Stimulated activated CD4-positive, alpha-beta T cell treated with anti-CD3 and anti-CD28 coated beads, Interleukin-12 subunit alpha, Interleukin-12 subunit beta, amount 100 ng/mL, for 4 hours (primary cell): ENCODE results near the gene C11orf58.
A peak's percentile ranks its signal among the peaks of the same experiment; 100 is the strongest.

Experiments
- DNase-seq: peaks from one replicate; pipeline ENCODE4 v3.0.0-alpha.2; 2020

Gene C11orf58

DNA sequence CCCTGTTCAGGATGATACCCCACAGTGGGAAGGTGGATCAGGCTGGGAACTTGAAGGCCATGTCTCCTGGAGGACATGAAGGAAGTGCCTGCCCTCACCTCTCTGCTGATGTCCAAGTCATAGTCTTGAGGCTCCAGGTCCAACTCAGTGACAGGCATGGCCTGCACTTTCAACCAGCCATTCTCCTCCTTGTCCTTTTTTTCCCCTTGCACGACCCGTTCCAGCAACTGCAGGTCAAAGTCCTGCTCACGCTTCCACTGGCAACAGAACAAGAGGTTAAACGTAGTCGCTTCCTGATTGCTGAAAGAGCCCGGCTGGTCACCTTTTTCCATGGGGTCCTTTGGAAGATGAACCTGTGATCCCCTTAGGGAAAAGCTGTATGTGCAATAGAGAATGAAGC lies 47.7 kb downstream of the C11orf58 start:
- DNase-seq: no peak

GRCh38 chr11:16787035-16787742 lies 48.7 kb downstream of the C11orf58 start:
- DNase-seq: no peak

DNA sequence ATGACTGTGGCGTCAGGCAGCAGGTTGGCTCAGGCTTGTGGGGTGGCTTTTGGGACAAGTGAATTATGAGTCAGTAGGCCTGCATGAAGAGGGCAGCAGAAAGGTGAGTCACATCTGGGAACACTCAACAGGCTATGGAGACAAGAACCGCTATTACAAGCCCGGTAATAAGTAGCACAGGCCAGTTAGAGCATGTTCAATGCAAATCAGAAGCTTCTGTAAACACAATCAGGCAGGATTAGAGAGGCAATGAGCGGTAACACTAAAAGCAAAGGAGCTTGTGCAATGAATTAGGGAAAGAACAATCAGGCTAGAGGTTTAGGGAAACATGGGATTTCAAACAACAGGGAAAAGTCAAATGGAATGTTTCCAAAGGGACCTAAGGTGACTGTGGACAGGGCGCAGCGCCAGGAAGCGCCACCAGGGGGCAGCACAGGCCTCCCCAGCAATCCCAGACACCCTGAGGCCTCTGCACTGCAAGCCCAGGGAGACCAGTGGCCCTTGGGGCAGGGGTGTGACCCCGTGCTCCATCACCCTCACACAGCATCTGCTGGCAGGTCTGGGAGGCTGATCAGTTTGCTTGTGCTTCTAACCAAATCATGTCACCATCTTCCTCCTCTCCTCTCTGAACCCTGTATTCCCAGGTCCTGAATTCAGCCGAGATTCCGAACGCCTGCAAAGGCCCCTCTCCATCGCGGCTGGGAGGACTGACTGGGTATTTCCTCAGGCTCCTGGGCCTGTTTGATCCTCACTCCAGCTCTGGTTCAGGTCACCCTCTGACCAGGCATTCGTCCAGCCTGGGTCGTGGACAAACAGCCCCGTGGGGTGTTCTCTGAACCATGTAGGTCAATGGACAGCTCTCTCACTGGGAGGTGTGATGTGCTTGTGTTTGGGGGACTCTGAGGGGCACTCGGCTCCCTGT lies 50.0 kb downstream of the C11orf58 start:
- peak; percentile 55 for DNase-seq

GRCh38 chr11:16789063-16789420 lies 50.6 kb downstream of the C11orf58 start:
- no peak for DNase-seq

GRCh38 chr11:16789560-16790485 lies 51.4 kb downstream of the C11orf58 start:
- DNase-seq: no peak

- DNase-seq: no peak
Measured at GRCh38 chr11:16790486-16791190, 52.2 kb downstream of the C11orf58 start.

- no peak for DNase-seq
Measured at GRCh38 chr11:16791191-16791961, 52.9 kb downstream of the C11orf58 start.

GRCh38 chr11:16792426-16792825 lies 54.0 kb downstream of the C11orf58 start:
- no peak for DNase-seq

GRCh38 chr11:16793009-16793408 lies 54.6 kb downstream of the C11orf58 start:
- no peak for DNase-seq

GRCh38 chr11:16793511-16793910 lies 55.1 kb downstream of the C11orf58 start:
- no peak for DNase-seq

DNA sequence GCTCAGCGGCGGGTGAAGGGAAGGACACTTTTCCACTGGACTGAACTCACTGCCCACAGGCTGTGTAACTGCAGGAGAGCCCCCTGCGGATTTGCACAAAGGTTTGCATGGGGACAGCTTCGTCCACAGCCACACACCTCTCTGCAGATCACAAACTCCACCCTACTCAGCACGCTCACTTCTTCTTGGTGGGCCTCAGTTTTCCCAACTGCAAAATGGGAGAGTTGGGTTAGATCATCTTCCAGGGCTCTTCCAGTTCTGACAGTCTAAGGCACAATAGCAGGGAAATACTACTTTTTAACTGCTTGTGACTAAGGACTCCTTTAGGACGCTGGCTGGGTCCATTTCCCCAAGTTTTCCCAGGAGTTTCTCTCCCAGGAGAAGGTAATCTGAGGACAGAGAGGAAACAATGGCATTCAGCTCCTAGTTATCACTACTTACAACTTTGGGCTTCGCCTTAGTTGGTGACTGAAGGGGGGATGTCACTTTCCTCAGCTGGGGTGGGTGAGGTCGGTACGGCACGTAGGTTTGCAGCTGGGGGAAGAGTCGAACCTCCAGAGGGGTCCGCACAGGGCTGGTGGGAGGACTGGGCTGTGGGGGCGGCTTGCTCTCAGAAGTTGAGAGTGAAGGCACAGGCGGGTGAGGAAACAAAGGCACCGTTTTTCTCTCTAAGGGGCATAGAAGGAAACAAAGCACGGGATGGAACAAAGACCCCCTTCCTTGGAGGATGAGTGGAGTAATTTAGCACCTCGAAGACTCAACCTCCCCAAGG lies 55.8 kb downstream of the C11orf58 start:
- DNase-seq: no peak

DNA sequence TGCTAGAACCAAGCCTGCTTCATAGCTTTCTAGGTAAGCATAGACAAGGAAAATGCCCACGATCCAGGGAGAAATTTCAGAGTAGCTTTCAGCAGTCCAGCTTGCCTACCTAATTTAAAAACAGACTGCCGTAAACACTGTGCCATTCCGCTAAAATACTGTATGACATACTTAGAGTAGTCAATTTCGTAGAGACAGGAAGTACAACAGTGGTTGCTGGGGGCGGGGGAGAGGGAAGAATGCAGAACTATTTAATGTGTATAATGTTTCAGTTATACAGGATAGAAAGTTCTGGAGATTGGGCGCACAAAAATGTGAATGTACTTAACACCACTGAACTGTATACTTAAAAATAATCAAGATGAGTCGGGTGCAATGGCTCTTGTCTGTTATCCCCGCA lies 56.7 kb downstream of the C11orf58 start:
- DNase-seq: no peak

- no peak for DNase-seq
Measured at GRCh38 chr11:16796311-16796710, 57.9 kb downstream of the C11orf58 start.

DNA sequence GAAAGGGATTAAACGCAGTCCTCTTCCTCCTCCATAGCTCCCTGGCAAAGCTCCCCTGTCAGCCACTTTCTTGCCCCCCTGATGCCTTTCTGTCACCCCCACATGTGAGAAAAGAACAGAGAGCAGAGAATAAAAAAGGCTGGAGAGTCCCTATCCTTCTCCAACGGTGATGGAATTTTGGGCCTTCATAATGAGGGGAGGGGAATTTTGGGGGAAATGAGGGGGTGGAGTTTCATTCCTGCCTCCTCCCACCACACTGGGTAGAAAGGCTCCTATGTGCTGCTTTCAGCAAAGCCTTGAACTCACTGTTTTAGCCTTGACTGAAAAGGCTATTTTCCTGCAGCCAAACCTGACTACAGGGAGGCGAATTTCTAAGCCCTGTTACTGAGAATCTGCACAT lies 59.3 kb downstream of the C11orf58 start:
- DNase-seq: no peak

DNA sequence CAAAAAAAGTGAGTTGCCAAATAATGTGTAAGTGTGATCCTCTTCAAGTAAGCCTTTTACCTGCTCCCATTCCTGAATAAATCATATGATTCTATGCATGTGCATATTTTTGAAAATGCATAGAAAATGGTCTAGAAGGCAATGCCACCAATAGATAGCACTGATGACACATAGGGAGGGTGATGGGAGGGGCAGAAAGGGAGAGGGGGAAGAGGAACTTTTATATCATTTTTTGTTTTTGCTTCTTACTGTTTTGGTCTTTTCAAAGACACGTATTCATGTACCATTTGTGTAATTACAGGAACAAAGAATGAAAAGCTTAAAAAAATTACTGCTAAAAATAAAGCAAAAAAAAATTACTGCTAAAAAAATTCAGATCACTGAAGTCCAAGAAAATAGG lies 60.8 kb downstream of the C11orf58 start:
- no peak for DNase-seq

DNA sequence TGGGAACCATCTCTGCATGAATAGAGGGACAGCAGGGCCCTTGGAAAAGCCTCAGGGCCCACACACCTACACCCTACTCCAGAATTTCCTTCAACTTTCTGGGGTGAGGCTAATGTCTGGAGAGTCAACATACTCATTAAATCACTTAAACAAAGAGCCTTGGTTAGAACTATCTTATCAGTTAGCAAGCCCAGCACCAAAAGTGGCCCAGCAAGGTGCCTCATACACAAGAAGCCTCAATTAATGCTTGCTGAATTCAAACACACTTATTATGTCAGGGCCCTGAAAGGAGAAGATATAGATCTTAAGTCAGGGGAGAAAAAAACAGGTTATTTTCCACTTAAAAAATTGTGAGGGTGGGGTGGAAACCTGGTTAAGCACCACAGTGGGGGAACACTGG lies 61.4 kb downstream of the C11orf58 start:
- DNase-seq: no peak

- DNase-seq: no peak
Measured at GRCh38 chr11:16800382-16800781, 61.9 kb downstream of the C11orf58 start.

- DNase-seq: no peak
Measured at GRCh38 chr11:16801288-16801980, 63.0 kb downstream of the C11orf58 start.

DNA sequence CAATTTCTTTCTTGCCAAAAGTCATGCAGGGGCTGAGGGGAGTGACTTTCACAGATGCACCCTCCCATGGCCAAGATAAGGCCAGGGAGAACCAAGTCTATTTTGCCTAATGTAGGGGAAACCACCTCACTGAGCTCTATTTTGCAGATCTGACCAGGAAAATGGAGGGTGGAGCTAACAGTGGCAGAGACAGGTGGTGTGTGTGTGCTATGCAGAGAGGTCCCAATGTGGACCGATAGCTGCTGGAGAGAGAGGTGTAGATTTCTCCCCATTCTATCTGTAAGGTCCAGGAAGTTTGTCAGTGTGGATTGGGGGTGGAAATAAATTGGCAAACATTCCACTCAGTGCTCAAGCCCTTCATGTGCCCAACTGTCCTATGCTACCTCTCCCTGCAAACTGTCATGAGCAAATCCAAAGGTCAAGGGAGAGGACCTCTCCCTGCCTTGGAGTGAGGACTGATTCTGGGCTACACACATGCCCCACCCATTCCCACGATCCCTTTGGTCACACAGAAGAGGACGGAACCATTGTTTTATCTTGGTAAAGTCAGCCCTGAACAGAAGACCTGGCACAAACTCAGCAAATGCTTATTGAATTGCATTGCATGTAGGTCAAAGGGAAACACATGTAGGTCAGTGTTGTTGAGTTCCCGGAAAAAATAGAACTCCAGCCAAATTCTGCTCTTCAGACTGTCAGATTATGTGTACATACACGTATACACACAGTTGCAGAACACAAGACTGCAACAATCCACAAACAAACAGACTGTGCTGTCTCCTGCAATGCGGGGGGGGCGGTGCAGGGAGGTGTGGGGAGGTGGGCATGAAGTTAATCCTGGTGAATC lies 65.9 kb downstream of the C11orf58 start:
- DNase-seq: no peak
